Activated CD4-positive, alpha-beta memory T cell treated with anti-CD3 and anti-CD28 coated beads, Interleukin-2, amount 10 ng/mL, durations not matched to agents 7 days and 5 days (primary cell): ENCODE measurements around the gene GPC5. TPM values are rescaled to one million over a fixed set of nuclear protein-coding genes. Genes with fewer than 3 reads are reported as not detected.
"Not testable (repeated sequence)": the region's sequence is repeated elsewhere in the genome, so short reads cannot be mapped to it uniquely, and the experiment has no call there.

Experiments used
- CTCF ChIA-PET: fragments of 350-600 bp; sonication (Branson Sonifier 250); formaldehyde crosslinking; loops from one replicate; lab custom pipeline; 2021; ENCODE audit warnings: antibody characterized with exemption, inconsistent platforms; lab: Charles Lee
- POLR2A ChIA-PET: fragments of 350-600 bp; sonication (Branson Sonifier 250); formaldehyde crosslinking; loops from one replicate; lab custom pipeline; 2021; ENCODE audit warnings: antibody characterized with exemption; lab: Charles Lee
- DNase-seq: peaks from one replicate; pipeline ENCODE4 v3.0.0-alpha.2; 2020
- H3K27ac Mint-ChIP-seq: one replicate; pipeline ENCODE4 v1.8.0; 2021; ENCODE audit warnings: mild to moderate bottlenecking, mixed read lengths
- H3K27me3 Mint-ChIP-seq: one replicate; pipeline ENCODE4 v1.8.0; 2021; ENCODE audit warnings: mixed read lengths
- H3K36me3 Mint-ChIP-seq: one replicate; pipeline ENCODE4 v1.8.0; 2021; ENCODE audit warnings: low read depth, mixed read lengths
- H3K4me1 Mint-ChIP-seq: one replicate; pipeline ENCODE4 v1.8.0; 2021; ENCODE audit warnings: mixed read lengths
- H3K4me3 Mint-ChIP-seq: one replicate; pipeline ENCODE4 v1.8.0; 2021; ENCODE audit warnings: mild to moderate bottlenecking, mixed read lengths
- H3K9me3 Mint-ChIP-seq: one replicate; pipeline ENCODE4 v1.8.0; 2021; ENCODE audit warnings: mixed read lengths
- total RNA-seq, 2 experiments: library from RNA; stranded (reverse); gene quantifications; one replicate each; pipeline ENCODE4 v1.2.3, GENCODE V29; 2021

Gene GPC5
- total RNA-seq, 2 experiments from 2014 or later, result not detected

GRCh38 chr13:91416579-91416978, 18.2 kb downstream of the GPC5 start:
- H3K9me3 Mint-ChIP-seq, H3K27ac Mint-ChIP-seq, DNase-seq, H3K4me1 Mint-ChIP-seq, CTCF ChIA-PET, H3K36me3 Mint-ChIP-seq, H3K4me3 Mint-ChIP-seq, POLR2A ChIA-PET: not testable (repeated sequence)
- H3K27me3 Mint-ChIP-seq, result peaks cover 15% of the 10 kb centered on the region

GRCh38 chr13:91417660-91418325, 19.4 kb downstream of the GPC5 start:
- no peaks in the 10 kb centered on the region for H3K9me3 Mint-ChIP-seq
- no peak overlapping the region for H3K4me3 Mint-ChIP-seq
- CTCF ChIA-PET, result no interaction called here

GRCh38 chr13:91426913-91427312, 28.5 kb downstream of the GPC5 start:
- no peaks in the 10 kb centered on the region for H3K27me3 Mint-ChIP-seq
- CTCF ChIA-PET, result no interaction called here

More at GRCh38 chr13:91417660-91418325, 19.4 kb downstream of the GPC5 start:
- POLR2A ChIA-PET, result no interaction called here
- H3K27ac Mint-ChIP-seq, result no peak overlapping the region
- no peak for DNase-seq
- H3K4me1 Mint-ChIP-seq, result no peaks in the 10 kb centered on the region
- peaks cover 12% of the 10 kb centered on the region for H3K27me3 Mint-ChIP-seq
- no peaks in the 10 kb centered on the region for H3K36me3 Mint-ChIP-seq

GRCh38 chr13:91438674-91439073, 40.3 kb downstream of the GPC5 start:
- POLR2A ChIA-PET, DNase-seq, H3K27ac Mint-ChIP-seq, H3K4me1 Mint-ChIP-seq, H3K27me3 Mint-ChIP-seq, H3K9me3 Mint-ChIP-seq, CTCF ChIA-PET, H3K36me3 Mint-ChIP-seq, H3K4me3 Mint-ChIP-seq: not testable (repeated sequence)

More at GRCh38 chr13:91426913-91427312, 28.5 kb downstream of the GPC5 start:
- no peak for DNase-seq
- POLR2A ChIA-PET, result no interaction called here
- Mint-ChIP-seq H3K36me3 (no peaks in the 10 kb centered on the region), H3K4me3 (no peak overlapping the region), H3K9me3 (peaks cover 17% of the 10 kb centered on the region), H3K27ac (no peak overlapping the region), H3K4me1 (no peaks in the 10 kb centered on the region)

- no peaks in the 10 kb centered on the region for H3K4me1 Mint-ChIP-seq
- no peak for DNase-seq
- H3K9me3 Mint-ChIP-seq, result no peaks in the 10 kb centered on the region
- no peak overlapping the region for H3K27ac Mint-ChIP-seq
- H3K27me3 Mint-ChIP-seq, result no peaks in the 10 kb centered on the region
- POLR2A ChIA-PET, result no interaction called here
- H3K4me3 Mint-ChIP-seq, result no peak overlapping the region
- CTCF ChIA-PET, result no interaction called here
- no peaks in the 10 kb centered on the region for H3K36me3 Mint-ChIP-seq
Observed at GRCh38 chr13:91450913-91451312, 52.5 kb downstream of the GPC5 start.

- Mint-ChIP-seq H3K27ac (no peak overlapping the region), H3K4me3 (no peak overlapping the region), H3K4me1 (no peaks in the 10 kb centered on the region), H3K36me3 (no peaks in the 10 kb centered on the region), H3K27me3 (no peaks in the 10 kb centered on the region), H3K9me3 (no peaks in the 10 kb centered on the region)
- POLR2A ChIA-PET, result no interaction called here
- DNase-seq, result no peak
- CTCF ChIA-PET, result no interaction called here
Observed at GRCh38 chr13:91454666-91455065, 56.2 kb downstream of the GPC5 start.

- no peak for DNase-seq
- ChIA-PET CTCF (no interaction called here), POLR2A (no interaction called here)
- Mint-ChIP-seq H3K9me3 (no peaks in the 10 kb centered on the region), H3K4me3 (no peak overlapping the region), H3K4me1 (no peaks in the 10 kb centered on the region), H3K27ac (no peak overlapping the region), H3K27me3 (no peaks in the 10 kb centered on the region), H3K36me3 (no peaks in the 10 kb centered on the region)
Observed at GRCh38 chr13:91456837-91457236, 58.4 kb downstream of the GPC5 start.

GRCh38 chr13:91459485-91459884, 61.1 kb downstream of the GPC5 start:
- DNase-seq, result no peak
- no peaks in the 10 kb centered on the region for H3K9me3 Mint-ChIP-seq
- H3K4me3 Mint-ChIP-seq, result no peak overlapping the region
- H3K4me1 Mint-ChIP-seq, result no peaks in the 10 kb centered on the region
- ChIA-PET CTCF (no interaction called here), POLR2A (no interaction called here)
- no peak overlapping the region for H3K27ac Mint-ChIP-seq
- no peaks in the 10 kb centered on the region for H3K27me3 Mint-ChIP-seq
- no peaks in the 10 kb centered on the region for H3K36me3 Mint-ChIP-seq

GRCh38 chr13:91464336-91464735, 65.9 kb downstream of the GPC5 start:
- H3K27ac Mint-ChIP-seq, result no peak overlapping the region
- CTCF ChIA-PET, result no interaction called here
- no peaks in the 10 kb centered on the region for H3K9me3 Mint-ChIP-seq
- H3K36me3 Mint-ChIP-seq, result no peaks in the 10 kb centered on the region
- POLR2A ChIA-PET, result no interaction called here
- DNase-seq, result no peak
- no peaks in the 10 kb centered on the region for H3K27me3 Mint-ChIP-seq
- no peak overlapping the region for H3K4me3 Mint-ChIP-seq
- H3K4me1 Mint-ChIP-seq, result no peaks in the 10 kb centered on the region

- no peaks in the 10 kb centered on the region for H3K9me3 Mint-ChIP-seq
- no peak overlapping the region for H3K4me3 Mint-ChIP-seq
- no peaks in the 10 kb centered on the region for H3K4me1 Mint-ChIP-seq
- ChIA-PET POLR2A (no interaction called here), CTCF (no interaction called here)
- DNase-seq, result no peak
- no peaks in the 10 kb centered on the region for H3K27me3 Mint-ChIP-seq
- H3K36me3 Mint-ChIP-seq, result no peaks in the 10 kb centered on the region
- no peak overlapping the region for H3K27ac Mint-ChIP-seq
Observed at GRCh38 chr13:91467236-91467635, 68.8 kb downstream of the GPC5 start.

- no peaks in the 10 kb centered on the region for H3K4me1 Mint-ChIP-seq
- H3K4me3 Mint-ChIP-seq, result no peak overlapping the region
- no peak for DNase-seq
- H3K27ac Mint-ChIP-seq, result no peak overlapping the region
- no peaks in the 10 kb centered on the region for H3K9me3 Mint-ChIP-seq
- H3K27me3 Mint-ChIP-seq, result no peaks in the 10 kb centered on the region
- ChIA-PET CTCF (no interaction called here), POLR2A (no interaction called here)
- H3K36me3 Mint-ChIP-seq, result no peaks in the 10 kb centered on the region
Observed at GRCh38 chr13:91468301-91468700, 69.9 kb downstream of the GPC5 start.

- H3K27ac Mint-ChIP-seq, result no peak overlapping the region
- POLR2A ChIA-PET, result no interaction called here
- no peaks in the 10 kb centered on the region for H3K4me1 Mint-ChIP-seq
- H3K4me3 Mint-ChIP-seq, result no peak overlapping the region
- H3K36me3 Mint-ChIP-seq, result no peaks in the 10 kb centered on the region
- no peaks in the 10 kb centered on the region for H3K9me3 Mint-ChIP-seq
- CTCF ChIA-PET, result no interaction called here
- DNase-seq, result no peak
- H3K27me3 Mint-ChIP-seq, result no peaks in the 10 kb centered on the region
Observed at GRCh38 chr13:91470084-91470621, 71.7 kb downstream of the GPC5 start.

- ChIA-PET CTCF (no interaction called here), POLR2A (no interaction called here)
- Mint-ChIP-seq H3K4me3 (no peak overlapping the region), H3K36me3 (no peaks in the 10 kb centered on the region), H3K9me3 (no peaks in the 10 kb centered on the region), H3K4me1 (no peaks in the 10 kb centered on the region), H3K27ac (no peak overlapping the region), H3K27me3 (no peaks in the 10 kb centered on the region)
- no peak for DNase-seq
Observed at GRCh38 chr13:91470681-91471080, 72.3 kb downstream of the GPC5 start.

GRCh38 chr13:91482427-91482826, 84.0 kb downstream of the GPC5 start:
- Mint-ChIP-seq H3K9me3 (no peaks in the 10 kb centered on the region), H3K36me3 (no peaks in the 10 kb centered on the region), H3K27me3 (no peaks in the 10 kb centered on the region), H3K4me3 (no peak overlapping the region), H3K27ac (no peak overlapping the region), H3K4me1 (no peaks in the 10 kb centered on the region)
- DNase-seq, result no peak
- POLR2A ChIA-PET, result no interaction called here
- CTCF ChIA-PET, result no interaction called here
